BLaER1 treated with 17β-estradiol and CSF1 and Interleukin-3, amounts not matched to agents 10 nM and 100 nM (cell line): Measurements from ENCODE around the gene SUN5.

Experiments used
- H3K27ac ChIP-seq, 11 experiments: shearing (Covaris generic); formaldehyde crosslinking; 2 replicates each; pipeline ENCODE4 v1.8.1; 2022
- H3K27me3 ChIP-seq, 11 experiments: shearing (Covaris generic); formaldehyde crosslinking; 2 replicates each; pipeline ENCODE4 v1.8.1; 2022
- H3K36me3 ChIP-seq, 11 experiments: shearing (Covaris generic); formaldehyde crosslinking; 2 replicates each; pipeline ENCODE4 v1.8.1; 2022
- H3K4me1 ChIP-seq, 10 experiments: shearing (Covaris generic); formaldehyde crosslinking; 2 replicates each; pipeline ENCODE4 v1.8.1; 2022
- H3K4me2 ChIP-seq, 11 experiments: shearing (Covaris generic); formaldehyde crosslinking; 2 replicates each; pipeline ENCODE4 v1.8.1; 2022
- H3K4me3 ChIP-seq, 10 experiments: shearing (Covaris generic); formaldehyde crosslinking; 2 replicates each; pipeline ENCODE4 v1.8.1; 2022
- H3K9ac ChIP-seq, 11 experiments: shearing (Covaris generic); formaldehyde crosslinking; 2 replicates each; pipeline ENCODE4 v1.8.1; 2022
- H3K9me3 ChIP-seq, 11 experiments: shearing (Covaris generic); formaldehyde crosslinking; replicated peaks in 1 of 11; 2 replicates each; pipeline ENCODE4 v1.8.1; 2022
- H4K20me1 ChIP-seq, 11 experiments: shearing (Covaris generic); formaldehyde crosslinking; 2 replicates each; pipeline ENCODE4 v1.8.1; 2022
- Cebpa-rat ChIP-seq, 11 experiments: shearing (Covaris generic); IDR thresholded peaks; 2 replicates each; pipeline ENCODE4 v1.8.1; 2022

SUN5 gene

GRCh38 chr20:33009214-33010132 lies 5.2 kb upstream of the SUN5 start:
- Histone ChIP-seq H3K4me1 (peaks cover 10 to 35% (median 25%) of the 10 kb centered on the region in 10 experiments), H4K20me1 (no peaks in the 10 kb centered on the region), H3K4me2 (peak overlapping the region; percentile 48 to 86 (median 76)), H3K4me3 (no peak overlapping the region), H3K27ac (peak overlapping the region in 9 of 11 experiments; percentile 0 to 64 (median 37); a peak in 12 of 22 replicates), H3K36me3 (no peaks in the 10 kb centered on the region), H3K27me3 (no peaks in the 10 kb centered on the region), H3K9ac (peak overlapping the region in 6 of 11 experiments; percentile 7 to 49 (median 30); a peak in 10 of 22 replicates), H3K9me3 (peaks cover 0 to 9% (median 5%) of the 10 kb centered on the region in 11 experiments; a peak in 5 of 22 replicates)
- no peak for TF ChIP-seq Cebpa-rat (IDR thresholded peaks at IDR 0.05)

- peak overlapping the region in 7 of 11 experiments; percentile 7 to 64 (median 46); a peak in 10 of 22 replicates for H3K27ac ChIP-seq
- H3K9me3 ChIP-seq, result peaks cover 0 to 9% (median 5%) of the 10 kb centered on the region in 11 experiments; a peak in 5 of 22 replicates
- TF ChIP-seq Cebpa-rat (IDR thresholded peaks at IDR 0.05), result no peak
- peak overlapping the region; percentile 48 to 86 (median 76) for H3K4me2 ChIP-seq
- H3K4me3 ChIP-seq, result no peak overlapping the region
- peak overlapping the region in 6 of 11 experiments; percentile 7 to 49 (median 30); a peak in 9 of 22 replicates for H3K9ac ChIP-seq
- H3K27me3 ChIP-seq, result no peaks in the 10 kb centered on the region
- H3K36me3 ChIP-seq, result no peaks in the 10 kb centered on the region
- peaks cover 10 to 28% (median 21%) of the 10 kb centered on the region in 10 experiments for H3K4me1 ChIP-seq
- H4K20me1 ChIP-seq, result no peaks in the 10 kb centered on the region
These were observed 4.3 kb upstream of the SUN5 start for GRCh38 chr20:33008336-33009213.

GRCh38 chr20:33007376-33008335 lies 3.4 kb upstream of the SUN5 start, which contains the start of gene BPIFB2:
Gene BPIFB2, plus strand, starts transcription at chr20:33007704. Its CDS starts 871 bp downstream, at chr20:33008575.
- no peak for TF ChIP-seq Cebpa-rat (IDR thresholded peaks at IDR 0.05)
- H3K9ac ChIP-seq, result no peak within 1 kb of the TSS
- no peaks in the 10 kb centered on the region for H3K27me3 ChIP-seq

GRCh38 chr20:33006776-33007375 lies 2.6 kb upstream of the SUN5 start:
- Histone ChIP-seq H3K9ac (no peak overlapping the region), H3K36me3 (no peaks in the 10 kb centered on the region), H3K4me2 (no peak overlapping the region), H3K4me1 (peaks cover 10 to 28% (median 21%) of the 10 kb centered on the region in 10 experiments), H3K4me3 (no peak overlapping the region), H3K9me3 (peaks cover 0 to 9% (median 5%) of the 10 kb centered on the region in 11 experiments; a peak in 5 of 22 replicates), H3K27ac (no peak overlapping the region), H3K27me3 (no peaks in the 10 kb centered on the region), H4K20me1 (no peaks in the 10 kb centered on the region)
- no peak for TF ChIP-seq Cebpa-rat (IDR thresholded peaks at IDR 0.05)

More at GRCh38 chr20:33007376-33008335, 3.4 kb upstream of the SUN5 start, which contains the start of gene BPIFB2:
- Histone ChIP-seq H3K36me3 (no peaks in the 10 kb centered on the region), H3K4me1 (peaks cover 10 to 28% (median 21%) of the 10 kb centered on the region in 10 experiments), H3K27ac (no peak within 1 kb of the TSS), H4K20me1 (no peaks in the 10 kb centered on the region), H3K4me3 (no peak within 1 kb of the TSS), H3K4me2 (peak within 1 kb of the TSS in 9 of 11 experiments; percentile 48 to 86 (median 77); a peak in 16 of 22 replicates), H3K9me3 (peaks cover 0 to 9% (median 5%) of the 10 kb centered on the region in 11 experiments; a peak in 5 of 22 replicates)

GRCh38 chr20:33005908-33006775 lies 1.9 kb upstream of the SUN5 start:
- no peaks in the 10 kb centered on the region for H3K36me3 ChIP-seq
- H3K4me3 ChIP-seq, result no peak overlapping the region
- no peak overlapping the region for H3K9ac ChIP-seq
- no peaks in the 10 kb centered on the region for H3K27me3 ChIP-seq
- TF ChIP-seq Cebpa-rat (IDR thresholded peaks at IDR 0.05), result no peak
- H3K27ac ChIP-seq, result no peak overlapping the region
- H3K9me3 ChIP-seq, result peaks cover 0 to 9% (median 5%) of the 10 kb centered on the region in 11 experiments; a peak in 5 of 22 replicates
- H3K4me2 ChIP-seq, result no peak overlapping the region
- H3K4me1 ChIP-seq, result peaks cover 10 to 28% (median 21%) of the 10 kb centered on the region in 10 experiments
- no peaks in the 10 kb centered on the region for H4K20me1 ChIP-seq

- no peak for TF ChIP-seq Cebpa-rat (IDR thresholded peaks at IDR 0.05)
- Histone ChIP-seq H3K4me3 (no peak overlapping the region), H3K36me3 (no peaks in the 10 kb centered on the region)
These were observed 916 bp upstream of the SUN5 start for GRCh38 chr20:33005132-33005566.

More at GRCh38 chr20:33005132-33005566, 916 bp upstream of the SUN5 start:
- Histone ChIP-seq H3K27ac (no peak overlapping the region), H4K20me1 (no peaks in the 10 kb centered on the region), H3K9ac (no peak overlapping the region), H3K4me1 (peaks cover 14 to 25% (median 21%) of the 10 kb centered on the region in 10 experiments), H3K9me3 (peaks cover 0 to 9% (median 5%) of the 10 kb centered on the region in 11 experiments; a peak in 5 of 22 replicates), H3K27me3 (no peaks in the 10 kb centered on the region), H3K4me2 (no peak overlapping the region)
